HG02610 (cell line): Measurements from ENCODE around the gene KCNQ4.

Source experiments
- ATAC-seq: cut with Tn5 transposase; IDR thresholded peaks from one replicate; pipeline ENCODE4 v1.9.1; 2021; ENCODE audit warnings: mild to moderate bottlenecking, moderate library complexity; ENCODE audit not compliant: unreplicated experiment

The KCNQ4 gene

DNA sequence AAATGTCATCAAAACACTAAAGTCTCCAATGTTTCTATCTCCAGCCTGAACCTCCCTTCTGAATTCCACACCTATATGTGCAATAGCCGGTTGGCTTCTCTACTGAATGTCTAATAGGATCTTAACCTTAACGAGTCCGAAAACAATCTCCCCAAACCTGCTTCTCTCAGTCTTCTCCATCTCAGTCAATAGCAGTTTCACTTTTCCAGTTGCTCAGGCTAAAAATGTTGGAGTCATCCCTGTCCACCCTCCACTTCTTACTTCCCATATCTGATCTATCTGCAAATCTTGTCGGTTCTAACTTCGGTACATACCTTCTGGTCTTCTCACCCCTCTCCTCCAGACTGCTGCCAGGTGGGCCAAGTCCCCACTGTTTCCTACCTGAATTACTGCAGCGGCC is 104.1 kb downstream of the KCNQ4 start:
- no peak for ATAC-seq
